G401 (cell line): ENCODE data around the gene ASIP. TPM values are rescaled to one million over a fixed set of nuclear protein-coding genes. Genes with fewer than 3 reads are reported as not detected.
"Not testable (repeated sequence)": the region's sequence is repeated elsewhere in the genome, so short reads cannot be mapped to it uniquely, and the experiment has no call there.

Experiments used
- DNase-seq: peaks from one replicate; pipeline ENCODE4 v3.0.0-alpha.2; 2015; ENCODE audit warnings: low spot score
- in situ Hi-C: cut with HindIII; loops from 2 replicates; pipeline ENCODE4 v1.10.0; 2016; ENCODE audit warnings: low sequenced_read_pairs, mixed read lengths
- total RNA-seq: library from RNA; depleted of rRNA; stranded (reverse); fragments of >200 nt; shearing (Covaris generic); gene quantifications from 2 replicates; pipeline ENCODE4 v1.2.3, GENCODE V29; 2014; rRNA removed

Gene ASIP
- not detected in 2 replicates for total RNA-seq

- in situ Hi-C loops, result no loop called here
- no peak for DNase-seq
Measured at GRCh38 chr20:34240693-34241615, at the start of gene ASIP. TSS of gene ASIP (plus strand) at chr20:34241423. CDS start at chr20:34260375, 18,952 bp downstream.

- in situ Hi-C loops, result no loop called here
Measured at GRCh38 chr20:34193051-34193450, 48.2 kb upstream of the ASIP start.

GRCh38 chr20:34199183-34199582 is 42.0 kb upstream of the ASIP start:
- DNase-seq, result no peak
- in situ Hi-C loops, result no loop called here

More at GRCh38 chr20:34193051-34193450, 48.2 kb upstream of the ASIP start:
- DNase-seq, result no peak

GRCh38 chr20:34200023-34200422 is 41.2 kb upstream of the ASIP start:
- DNase-seq, result no peak
- in situ Hi-C loops, result no loop called here

GRCh38 chr20:34201531-34201930 is 39.7 kb upstream of the ASIP start:
- DNase-seq, result no peak
- in situ Hi-C loops, result no loop called here

GRCh38 chr20:34205172-34205880 is 35.9 kb upstream of the ASIP start:
- in situ Hi-C loops, DNase-seq: not testable (repeated sequence)

GRCh38 chr20:34209111-34209510 is 32.1 kb upstream of the ASIP start:
- in situ Hi-C loops, result no loop called here
- DNase-seq, result no peak

GRCh38 chr20:34210271-34210670 is 31.0 kb upstream of the ASIP start:
- DNase-seq, result no peak
- in situ Hi-C loops, result no loop called here

GRCh38 chr20:34211591-34211990 is 29.6 kb upstream of the ASIP start:
- in situ Hi-C loops, result no loop called here
- no peak for DNase-seq

- DNase-seq, result no peak
- in situ Hi-C loops, result no loop called here
Measured at GRCh38 chr20:34213213-34213612, 28.0 kb upstream of the ASIP start.

GRCh38 chr20:34215711-34216381 is 25.4 kb upstream of the ASIP start:
- DNase-seq, result peak; percentile 59
- in situ Hi-C loops, result no loop called here

GRCh38 chr20:34216382-34216742 is 24.9 kb upstream of the ASIP start:
- no peak for DNase-seq
- in situ Hi-C loops, result no loop called here

GRCh38 chr20:34220561-34220960 is 20.7 kb upstream of the ASIP start:
- no peak for DNase-seq
- in situ Hi-C loops, result no loop called here

GRCh38 chr20:34222208-34222607 is 19.0 kb upstream of the ASIP start:
- in situ Hi-C loops, result no loop called here
- no peak for DNase-seq

GRCh38 chr20:34224251-34224650 is 17.0 kb upstream of the ASIP start:
- in situ Hi-C loops, DNase-seq: not testable (repeated sequence)

- in situ Hi-C loops, result no loop called here
- DNase-seq, result no peak
Measured at GRCh38 chr20:34231634-34232033, 9.6 kb upstream of the ASIP start.

- in situ Hi-C loops, result no loop called here
- DNase-seq, result no peak
Measured at GRCh38 chr20:34232494-34233087, 8.6 kb upstream of the ASIP start.

- in situ Hi-C loops, result no loop called here
- no peak for DNase-seq
Measured at GRCh38 chr20:34233687-34234086, 7.5 kb upstream of the ASIP start.

GRCh38 chr20:34235875-34236274 is 5.3 kb upstream of the ASIP start:
- in situ Hi-C loops, result no loop called here
- DNase-seq, result no peak
